GM12878 (cell line): Measurements from ENCODE around the gene CMTM1. TPM values are rescaled to one million over a fixed set of nuclear protein-coding genes. Genes with fewer than 3 reads are reported as not detected.

Experiments used
- ATAC-seq: fragments of 200-7000 bp; cut with Tn5 transposase; 3 replicates; pipeline ENCODE4 v1.9.1; 2020; ENCODE audit warnings: mild to moderate bottlenecking, moderate library complexity
- BruUV-seq: library from RNA; stranded (reverse); fragments of 400-500 nt; replicated peaks from 2 replicates; lab custom pipeline; 2021; lab: Mats Ljungman, UMichigan
- CTCF ChIA-PET: fragments of 300-600 bp; sonication (Branson Sonifier 250); formaldehyde crosslinking; extraction: SDS; loops from one replicate; lab custom pipeline; 2021; ENCODE audit warnings: inconsistent platforms; lab: Yijun Ruan, JAX
- POLR2A ChIA-PET: fragments of 350-600 bp; formaldehyde crosslinking; extraction: SDS; loops from one replicate; lab custom pipeline; 2021; ENCODE audit warnings: inconsistent platforms; lab: Charles Lee
- RAD21 ChIA-PET: fragments of 300-600 bp; sonication (Branson Sonifier 250); formaldehyde crosslinking; loops from one replicate; lab custom pipeline; 2023; ENCODE audit warnings: antibody characterized with exemption; ENCODE audit not compliant: unreplicated experiment; lab: Charles Lee
- SMC1A ChIA-PET: fragments of 300-600 bp; sonication (Branson Sonifier 250); formaldehyde crosslinking; loops from one replicate; lab custom pipeline; 2023; ENCODE audit not compliant: unreplicated experiment, uncharacterized antibody; lab: Charles Lee
- DNase-seq: peaks from one replicate; pipeline ENCODE4 v3.0.0-alpha.2; 2011; ENCODE audit warnings: low read depth, low spot score
- FAIRE-seq: peaks from 3 replicates; lab custom pipeline; 2011; peaks lifted over from hg19 to GRCh38; lab: Jason Lieb, UNC
- H2AFZ ChIP-seq: 2 replicates; pipeline ENCODE4 v1.6.0; 2011; ENCODE audit warnings: low read depth, low read length, control low read depth; ENCODE audit not compliant: control insufficient read depth
- H3K27ac ChIP-seq: 2 replicates; pipeline ENCODE4 v1.5.1; 2011; ENCODE audit warnings: control low read depth; ENCODE audit not compliant: control insufficient read depth, insufficient read depth
- H3K27me3 ChIP-seq, 2 experiments: replicated peaks in 1 of 2; 2 replicates each; pipeline versions ENCODE4 v1.6.0 to v1.6.1; 2011; ENCODE audit warnings: low read length in 1 of 2; ENCODE audit not compliant: control insufficient read depth in 2 of 2, insufficient read depth in 2 of 2
- H3K36me3 ChIP-seq, 2 experiments: 2 replicates each; pipeline ENCODE4 v1.5.1; 2011; ENCODE audit warnings: low read length in 1 of 2; ENCODE audit not compliant: control insufficient read depth in 2 of 2, insufficient read depth in 2 of 2
- H3K4me1 ChIP-seq: 2 replicates; pipeline ENCODE4 v1.6.1; 2011; ENCODE audit warnings: mild to moderate bottlenecking, low read length, moderate library complexity, mixed read lengths; ENCODE audit not compliant: control insufficient read depth, insufficient read depth
- H3K4me2 ChIP-seq: 2 replicates; pipeline ENCODE4 v1.6.0; 2011; ENCODE audit warnings: control low read depth; ENCODE audit not compliant: control insufficient read depth, insufficient read depth
- H3K4me3 ChIP-seq: fragments of 200-600 bp; sonication (generic); 2 replicates; pipeline ENCODE4 v1.5.1; 2016
- H3K79me2 ChIP-seq: 2 replicates; pipeline ENCODE4 v1.6.0; 2011; ENCODE audit warnings: low read length; ENCODE audit not compliant: control insufficient read depth, insufficient read depth
- H3K9ac ChIP-seq: 2 replicates; pipeline ENCODE4 v1.8.0; 2011; ENCODE audit warnings: low read length, control low read depth, mixed read lengths; ENCODE audit not compliant: control insufficient read depth, insufficient read depth
- H3K9me3 ChIP-seq: replicated peaks from 3 replicates; pipeline ENCODE4 v1.5.1; 2011; ENCODE audit warnings: mild to moderate bottlenecking, low read length; ENCODE audit not compliant: control insufficient read depth, insufficient read depth
- H4K20me1 ChIP-seq: 2 replicates; pipeline ENCODE4 v1.6.0; 2011; ENCODE audit not compliant: control insufficient read depth, insufficient read depth
- ASH2L ChIP-seq: fragments of 300-600, 200-600 bp; sonication (generic); IDR thresholded peaks from 2 replicates; pipeline ENCODE4 v1.6.1; 2017; ENCODE audit warnings: low read depth, mild to moderate bottlenecking, borderline replicate concordance
- BACH1 ChIP-seq: fragments of 450-650 bp; IDR thresholded peaks from 2 replicates; pipeline ENCODE4 v1.6.1; 2017; ENCODE audit warnings: mild to moderate bottlenecking, borderline replicate concordance
- CEBPB ChIP-seq, 2 experiments: fragments of 150-350 bp in 1 of 2; IDR thresholded peaks; 2 replicates each; pipeline ENCODE4 v1.6.1; 2012 to 2014; ENCODE audit warnings: low read depth in 2 of 2, low read length in 2 of 2, borderline replicate concordance in 1 of 2, inconsistent platforms in 1 of 2
- JUND ChIP-seq: IDR thresholded peaks from 2 replicates; pipeline ENCODE4 v1.6.1; 2012; ENCODE audit warnings: low read depth, mild to moderate bottlenecking, low read length, improper control_type of control experiment, moderate library complexity
- MEF2A ChIP-seq: IDR thresholded peaks from 2 replicates; pipeline ENCODE4 v1.6.1; 2011; ENCODE audit warnings: low read depth, mild to moderate bottlenecking, low read length, moderate library complexity; ENCODE audit not compliant: insufficient read depth
- POLR2AphosphoS2 ChIP-seq: IDR thresholded peaks from 2 replicates; pipeline ENCODE4 v1.6.1; 2011; ENCODE audit warnings: low read depth, mild to moderate bottlenecking, low read length, improper control_type of control experiment, moderate library complexity
- SIN3A ChIP-seq: IDR thresholded peaks from 2 replicates; pipeline ENCODE4 v1.6.1; 2012; ENCODE audit warnings: low read depth, low read length, improper control_type of control experiment
- SMC3 ChIP-seq: IDR thresholded peaks from 2 replicates; pipeline ENCODE4 v1.6.1; 2011; ENCODE audit warnings: low read length, improper control_type of control experiment, borderline replicate concordance
- WGBS: methylation state at CpG from one replicate; pipeline ENCODE4 v1.1.6; 2016; ENCODE audit warnings: low lambda C conversion rate; ENCODE audit not compliant: insufficient replicate concordance, insufficient coverage; ENCODE audit errors: missing lambda C conversion rate; 5-methylcytosine and 5-hydroxymethylcytosine counted together
- in situ Hi-C: fragments of 300-500 bp; cut with MboI; formaldehyde crosslinking; loops from 9 replicates; pipeline ENCODE4 v1.14.3; 2018; ENCODE audit warnings: mixed read lengths
- intact Hi-C: fragments of 100-400 bp; cut with micrococcal nuclease; formaldehyde crosslinking; loops from one replicate; pipeline ENCODE4 v1.14.2; 2022; ENCODE audit not compliant: unreplicated experiment
- polyA plus RNA-seq, 11 experiments: library from polyadenylated mRNA; depleted of rRNA in 4 of 11; unstranded in 6 of 11; stranded (reverse) in 5 of 11; fragments of >200 nt; fragmentation: Nextera tagmentation in 4 of 11; fragmentation: Illumina TruSeq in 1 of 11; extraction: Ambion mirVana in 4 of 11; extraction: Trizol in 1 of 11; gene quantifications; 1 replicate in 1 of 11; 2 replicates in 10 of 11; pipeline versions ENCODE4 v1.2.1 to v1.2.3, GENCODE V29; 2011 to 2016; ENCODE audit warnings: inconsistent platforms in 2 of 11, missing spikeins in 2 of 11, low read depth in 1 of 11
- total RNA-seq, 4 experiments: library from RNA; depleted of rRNA in 3 of 4; stranded (reverse); fragments of >200 nt in 3 of 4; fragmentation: Illumina TruSeq in 1 of 4; extraction: Trizol in 1 of 4; gene quantifications; 2 replicates each; pipeline versions ENCODE4 v1.2.1 to v1.2.3, GENCODE V29; 2013 to 2021
- TF ChIP-seq, protein P1 (sequence below): fragments of 450-650 bp; IDR thresholded peaks from 2 replicates; pipeline ENCODE4 v1.6.1; 2018; ENCODE audit warnings: mild to moderate bottlenecking, low read depth, moderate library complexity; ENCODE audit not compliant: partially characterized antibody
- TF ChIP-seq, protein P2 (sequence below): fragments of 450-650 bp; IDR thresholded peaks from 2 replicates; pipeline ENCODE4 v1.6.1; 2016; ENCODE audit warnings: mild to moderate bottlenecking

CMTM1 gene
- total and polyA plus RNA-seq, 10 of the 15 experiments (the other 5 are each of a cell fraction or from before 2014, with no cell fraction given): 0.09 to 3.0 (median 1.4) TPM; not detected in 2

DNA sequence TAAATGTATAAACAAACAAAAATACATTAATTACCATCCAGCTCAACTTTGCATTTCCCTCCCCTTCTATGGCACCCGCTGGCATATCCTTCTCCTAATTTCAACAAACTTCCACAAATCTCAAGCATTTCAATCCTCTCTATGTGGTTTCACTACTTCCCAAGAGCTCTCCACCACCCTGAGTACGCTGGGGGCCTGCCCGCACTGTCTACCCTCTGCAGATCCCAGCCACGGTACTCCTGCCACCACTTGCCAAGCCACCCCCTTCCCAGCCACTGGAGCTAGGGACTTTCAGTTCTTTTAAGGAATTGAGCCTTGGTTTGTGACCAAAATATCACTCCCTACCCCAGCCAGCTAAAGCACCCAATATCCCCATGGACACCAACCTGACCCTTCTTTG is 18.2 kb upstream of the CMTM1 start:
- Histone ChIP-seq H4K20me1 (no peaks in the 10 kb centered on the region), H3K4me2 (no peak overlapping the region), H3K4me1 (peaks cover 23% of the 10 kb centered on the region), H3K27ac (no peak overlapping the region), H3K27me3 (no peaks in the 10 kb centered on the region), H2AFZ (no peak overlapping the region), H3K9ac (no peak overlapping the region), H3K79me2 (peaks cover 4% of the 10 kb centered on the region; the same call in 1 of the 2 replicates), H3K36me3 (no peaks in the 10 kb centered on the region), H3K9me3 (no peaks in the 10 kb centered on the region; the same call in 1 of the 3 replicates), H3K4me3 (no peak overlapping the region)
- intact Hi-C loops (loop anchor here (2.0 kb wide), 1 partner anchor 69 kb away; no protein-coding TSS in a partner anchor), in situ Hi-C loops (loop anchor here (25.0 kb wide), 1 partner anchor 489 kb away; the partner anchor contains the start of gene CBFB)
- DNase-seq (no peak), FAIRE-seq (no peak), ATAC-seq (no peak)
- 84% methylated on average over 4 of the region's 4 CpGs for WGBS
- SMC1A ChIA-PET: interaction anchor here (0.7 to 9.9 kb wide), 14 partner anchors 8 to 140 kb away, joined by 3 to 86 read pairs (median 4); no protein-coding TSS in a partner anchor
- CTCF ChIA-PET: interaction anchor here (1.0 to 1.9 kb wide), 13 partner anchors 8 to 324 kb away, joined by 3 to 10 read pairs (median 4); no protein-coding TSS in a partner anchor
- no peak for TF ChIP-seq SIN3A
- no peak for TF ChIP-seq ASH2L
- TF ChIP-seq SMC3: no peak
- TF ChIP-seq JUND: no peak
- TF ChIP-seq, protein P1, sequence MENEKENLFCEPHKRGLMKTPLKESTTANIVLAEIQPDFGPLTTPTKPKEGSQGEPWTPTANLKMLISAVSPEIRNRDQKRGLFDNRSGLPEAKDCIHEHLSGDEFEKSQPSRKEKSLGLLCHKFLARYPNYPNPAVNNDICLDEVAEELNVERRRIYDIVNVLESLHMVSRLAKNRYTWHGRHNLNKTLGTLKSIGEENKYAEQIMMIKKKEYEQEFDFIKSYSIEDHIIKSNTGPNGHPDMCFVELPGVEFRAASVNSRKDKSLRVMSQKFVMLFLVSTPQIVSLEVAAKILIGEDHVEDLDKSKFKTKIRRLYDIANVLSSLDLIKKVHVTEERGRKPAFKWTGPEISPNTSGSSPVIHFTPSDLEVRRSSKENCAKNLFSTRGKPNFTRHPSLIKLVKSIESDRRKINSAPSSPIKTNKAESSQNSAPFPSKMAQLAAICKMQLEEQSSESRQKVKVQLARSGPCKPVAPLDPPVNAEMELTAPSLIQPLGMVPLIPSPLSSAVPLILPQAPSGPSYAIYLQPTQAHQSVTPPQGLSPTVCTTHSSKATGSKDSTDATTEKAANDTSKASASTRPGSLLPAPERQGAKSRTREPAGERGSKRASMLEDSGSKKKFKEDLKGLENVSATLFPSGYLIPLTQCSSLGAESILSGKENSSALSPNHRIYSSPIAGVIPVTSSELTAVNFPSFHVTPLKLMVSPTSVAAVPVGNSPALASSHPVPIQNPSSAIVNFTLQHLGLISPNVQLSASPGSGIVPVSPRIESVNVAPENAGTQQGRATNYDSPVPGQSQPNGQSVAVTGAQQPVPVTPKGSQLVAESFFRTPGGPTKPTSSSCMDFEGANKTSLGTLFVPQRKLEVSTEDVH: no peak
- TF ChIP-seq MEF2A: no peak
- TF ChIP-seq, protein P2, sequence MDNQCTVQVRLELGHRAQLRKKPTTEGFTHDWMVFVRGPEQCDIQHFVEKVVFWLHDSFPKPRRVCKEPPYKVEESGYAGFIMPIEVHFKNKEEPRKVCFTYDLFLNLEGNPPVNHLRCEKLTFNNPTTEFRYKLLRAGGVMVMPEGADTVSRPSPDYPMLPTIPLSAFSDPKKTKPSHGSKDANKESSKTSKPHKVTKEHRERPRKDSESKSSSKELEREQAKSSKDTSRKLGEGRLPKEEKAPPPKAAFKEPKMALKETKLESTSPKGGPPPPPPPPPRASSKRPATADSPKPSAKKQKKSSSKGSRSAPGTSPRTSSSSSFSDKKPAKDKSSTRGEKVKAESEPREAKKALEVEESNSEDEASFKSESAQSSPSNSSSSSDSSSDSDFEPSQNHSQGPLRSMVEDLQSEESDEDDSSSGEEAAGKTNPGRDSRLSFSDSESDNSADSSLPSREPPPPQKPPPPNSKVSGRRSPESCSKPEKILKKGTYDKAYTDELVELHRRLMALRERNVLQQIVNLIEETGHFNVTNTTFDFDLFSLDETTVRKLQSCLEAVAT: no peak
- no peak for TF ChIP-seq BACH1
- no peak for TF ChIP-seq POLR2AphosphoS2
- no peak for TF ChIP-seq CEBPB (IDR thresholded peaks at IDR 0.05; ENCODE audit: borderline replicate concordance in 1 of 2, low read depth in 2 of 2, low read length in 2 of 2)
- POLR2A ChIA-PET: interaction anchor here (1.0 to 4.0 kb wide), 8 partner anchors 8 to 33 kb away, joined by 3 to 18 read pairs (median 4); no protein-coding TSS in a partner anchor
- RAD21 ChIA-PET: interaction anchor here (1.0 to 1.9 kb wide), 6 partner anchors 11 to 973 kb away, joined by 3 to 15 read pairs (median 4); no protein-coding TSS in a partner anchor
- BruUV-seq: no TSS peak
